IMR-90 (cell line): ENCODE results near the gene ZBTB4. TPM values are rescaled to one million over a fixed set of nuclear protein-coding genes. Genes with fewer than 3 reads are reported as not detected.

ENCODE experiments used
- ATAC-seq: fragments of 200-7000 bp; cut with Tn5 transposase; 2 replicates; pipeline ENCODE4 v1.9.1; 2020; ENCODE audit warnings: low read depth, mild to moderate bottlenecking, moderate library complexity
- BruUV-seq: library from RNA; stranded (reverse); fragments of 400-500 nt; replicated peaks from 2 replicates; lab custom pipeline; 2021; lab: Mats Ljungman, UMichigan
- CTCF ChIA-PET: fragments of 300-600 bp; formaldehyde crosslinking; extraction: SDS; loops from one replicate; lab custom pipeline; 2021; ENCODE audit warnings: antibody characterized with exemption; lab: Yijun Ruan, JAX
- POLR2A ChIA-PET: fragments of 300-600 bp; sonication (Branson Sonifier 250); formaldehyde crosslinking; loops from one replicate; lab custom pipeline; 2022; ENCODE audit warnings: antibody characterized with exemption; ENCODE audit not compliant: unreplicated experiment; lab: Charles Lee
- DNase-seq: peaks from one replicate; pipeline ENCODE4 v3.0.0; 2013
- H2AFZ ChIP-seq: replicated peaks from 2 replicates; pipeline ENCODE3; 2013; ENCODE audit warnings: low read length, mild to moderate bottlenecking; ENCODE audit not compliant: poor library complexity
- H2AK5ac ChIP-seq: 2 replicates; pipeline ENCODE4 v1.6.1; 2013; ENCODE audit warnings: low read depth, low read length, inconsistent platforms
- H2AK9ac ChIP-seq: replicated peaks from 2 replicates; pipeline ENCODE3; 2013; ENCODE audit warnings: mild to moderate bottlenecking, low read depth, low read length, moderate library complexity; ENCODE audit not compliant: poor library complexity
- H2BK120ac ChIP-seq: 2 replicates; pipeline ENCODE4 v1.6.1; 2013; ENCODE audit warnings: low read depth, low read length, inconsistent platforms
- H2BK15ac ChIP-seq: 3 replicates; pipeline ENCODE4 v1.6.1; 2013; ENCODE audit warnings: low read depth, low read length, inconsistent platforms
- H2BK20ac ChIP-seq: 2 replicates; pipeline ENCODE4 v1.6.1; 2013; ENCODE audit warnings: low read depth, mild to moderate bottlenecking, inconsistent platforms, low read length, moderate library complexity
- H2BK5ac ChIP-seq: 2 replicates; pipeline ENCODE4 v1.6.1; 2013; ENCODE audit warnings: mild to moderate bottlenecking, low read depth, low read length, inconsistent platforms; ENCODE audit not compliant: poor library complexity, severe bottlenecking
- H3K14ac ChIP-seq: replicated peaks from 2 replicates; pipeline ENCODE4 v1.6.1; 2013; ENCODE audit warnings: low read depth, low read length, inconsistent platforms
- H3K18ac ChIP-seq: 2 replicates; pipeline ENCODE4 v1.6.1; 2013; ENCODE audit warnings: low read depth, low read length, control low read depth
- H3K23ac ChIP-seq: 2 replicates; pipeline ENCODE4 v1.6.1; 2013; ENCODE audit warnings: low read depth, low read length, inconsistent platforms
- H3K27ac ChIP-seq: 2 replicates; pipeline ENCODE4 v1.5.1; 2013; ENCODE audit warnings: mild to moderate bottlenecking, control low read depth, low read length; ENCODE audit not compliant: insufficient read depth
- H3K27me3 ChIP-seq: 2 replicates; pipeline ENCODE4 v1.6.1; 2013; ENCODE audit warnings: low read length; ENCODE audit not compliant: control insufficient read depth, insufficient read depth
- H3K36me3 ChIP-seq: 2 replicates; pipeline ENCODE4 v1.6.1; 2013; ENCODE audit warnings: low read length, mixed read lengths; ENCODE audit not compliant: control insufficient read depth, insufficient read depth
- H3K4ac ChIP-seq: 2 replicates; pipeline ENCODE4 v1.6.1; 2013; ENCODE audit warnings: low read depth, low read length, inconsistent platforms
- H3K4me1 ChIP-seq: 2 replicates; pipeline ENCODE4 v1.6.1; 2013; ENCODE audit warnings: low read length, mixed read lengths; ENCODE audit not compliant: control insufficient read depth, insufficient read depth
- H3K4me2 ChIP-seq: 2 replicates; pipeline ENCODE4 v1.6.1; 2013; ENCODE audit warnings: low read depth, mild to moderate bottlenecking, control low read depth, low read length, moderate library complexity
- H3K4me3 ChIP-seq: 2 replicates; pipeline ENCODE4 v1.5.1; 2013; ENCODE audit warnings: low read depth, mild to moderate bottlenecking, control low read depth, low read length, moderate library complexity; ENCODE audit not compliant: insufficient read depth
- H3K56ac ChIP-seq: 2 replicates; pipeline ENCODE4 v1.6.1; 2013; ENCODE audit warnings: low read length, inconsistent platforms; ENCODE audit not compliant: insufficient read depth; ENCODE audit errors: extremely low read depth
- H3K79me1 ChIP-seq, 2 experiments: 2 replicates each; pipeline ENCODE4 v1.6.1; 2013; ENCODE audit warnings: low read length in 2 of 2, inconsistent platforms in 1 of 2, low read depth in 1 of 2
- H3K9ac ChIP-seq: 2 replicates; pipeline ENCODE4 v1.6.1; 2013; ENCODE audit warnings: low read depth, low read length, control low read depth
- H3K9me1 ChIP-seq: 2 replicates; pipeline ENCODE4 v1.6.1; 2013; ENCODE audit warnings: low read length, inconsistent platforms; ENCODE audit not compliant: insufficient read depth
- H3K9me3 ChIP-seq: 2 replicates; pipeline ENCODE4 v1.6.1; 2013; ENCODE audit warnings: low read length; ENCODE audit not compliant: control insufficient read depth, insufficient read depth
- H4K20me1 ChIP-seq: 2 replicates; pipeline ENCODE4 v1.6.1; 2013; ENCODE audit warnings: low read length, inconsistent platforms; ENCODE audit not compliant: insufficient read depth
- H4K5ac ChIP-seq: 2 replicates; pipeline ENCODE4 v1.6.1; 2013; ENCODE audit warnings: mild to moderate bottlenecking, low read depth, low read length, control low read depth
- H4K8ac ChIP-seq, 2 experiments: 2 replicates each; pipeline ENCODE4 v1.6.1; 2013; ENCODE audit warnings: low read depth in 2 of 2, low read length in 2 of 2, control low read depth in 1 of 2, inconsistent platforms in 1 of 2
- H4K91ac ChIP-seq: 2 replicates; pipeline ENCODE4 v1.6.1; 2013; ENCODE audit warnings: low read depth, low read length, inconsistent platforms; ENCODE audit not compliant: insufficient read depth
- BHLHE40 ChIP-seq: fragments of 150-350 bp; IDR thresholded peaks from 2 replicates; pipeline ENCODE4 v1.6.1; 2016; ENCODE audit warnings: mild to moderate bottlenecking, low read depth, low read length
- CEBPB ChIP-seq: IDR thresholded peaks from 2 replicates; pipeline ENCODE4 v1.6.1; 2012; ENCODE audit warnings: low read depth, low read length, improper control_type of control experiment
- CHD1 ChIP-seq: IDR thresholded peaks from 2 replicates; pipeline ENCODE4 v1.6.1; 2012; ENCODE audit warnings: low read depth, low read length, improper control_type of control experiment
- FOS ChIP-seq: fragments of 150-350 bp; IDR thresholded peaks from 2 replicates; pipeline ENCODE4 v1.6.1; 2016; ENCODE audit warnings: low read depth, low read length
- MAFK ChIP-seq: IDR thresholded peaks from 2 replicates; pipeline ENCODE4 v1.6.1; 2012; ENCODE audit warnings: low read depth, low read length, improper control_type of control experiment
- MAZ ChIP-seq: IDR thresholded peaks from 2 replicates; pipeline ENCODE4 v1.6.1; 2012; ENCODE audit warnings: low read depth, mild to moderate bottlenecking, low read length, improper control_type of control experiment, moderate library complexity, borderline replicate concordance
- MXI1 ChIP-seq: IDR thresholded peaks from 2 replicates; pipeline ENCODE4 v1.6.1; 2012; ENCODE audit warnings: low read depth, mild to moderate bottlenecking, low read length, moderate library complexity, borderline replicate concordance
- NFE2L2 ChIP-seq: fragments of 150-350 bp; IDR thresholded peaks from 2 replicates; pipeline ENCODE4 v1.6.1; 2016; ENCODE audit warnings: low read depth, mild to moderate bottlenecking, low read length
- POLR2A ChIP-seq: IDR thresholded peaks from 2 replicates; pipeline ENCODE4 v1.6.1; 2012; ENCODE audit warnings: mild to moderate bottlenecking, low read depth, low read length
- RAD21 ChIP-seq: IDR thresholded peaks from 2 replicates; pipeline ENCODE4 v1.6.1; 2012; ENCODE audit warnings: low read length, improper control_type of control experiment
- RCOR1 ChIP-seq: IDR thresholded peaks from 2 replicates; pipeline ENCODE4 v1.6.1; 2012; ENCODE audit warnings: mild to moderate bottlenecking, low read length, improper control_type of control experiment; ENCODE audit not compliant: insufficient replicate concordance
- RFX5 ChIP-seq: IDR thresholded peaks from 2 replicates; pipeline ENCODE4 v1.8.0; 2012; ENCODE audit warnings: low read depth, mild to moderate bottlenecking, low read length, moderate library complexity
- SMC3 ChIP-seq: fragments of 150-350 bp; IDR thresholded peaks from 2 replicates; pipeline ENCODE4 v1.6.1; 2016; ENCODE audit warnings: low read depth, mild to moderate bottlenecking, antibody characterized with exemption, low read length, moderate library complexity
- WGBS, 2 experiments: methylation state at CpG; one replicate each; pipeline versions ENCODE4 v1.1.5 to v1.1.7; 2013; ENCODE audit warnings: missing lambda C conversion rate in 2 of 2; ENCODE audit not compliant: insufficient read length in 1 of 2; ENCODE audit errors: extremely low coverage in 2 of 2; 5-methylcytosine and 5-hydroxymethylcytosine counted together
- dilution Hi-C: fragments of 300-500 bp; cut with HindIII; formaldehyde crosslinking; loops from one replicate; pipeline ENCODE4 v1.14.3; 2018; ENCODE audit warnings: low sequenced_read_pairs; ENCODE audit not compliant: unreplicated experiment
- in situ Hi-C: fragments of 300-500 bp; cut with MboI; formaldehyde crosslinking; loops from 3 replicates; pipeline ENCODE4 v1.14.3; 2019; ENCODE audit warnings: low sequenced_read_pairs, inconsistent platforms, mixed read lengths
- intact Hi-C: fragments of 100-400 bp; cut with micrococcal nuclease; formaldehyde crosslinking; loops from 2 replicates; pipeline ENCODE4 v1.10.0; 2022
- polyA plus RNA-seq, 3 experiments: library from polyadenylated mRNA; depleted of rRNA; stranded (reverse); fragments of >200 nt; gene quantifications; 2 replicates each; pipeline ENCODE4 v1.2.3, GENCODE V29; 2012; ENCODE audit warnings: low replicate concordance in 1 of 3
- total RNA-seq: library from RNA; depleted of rRNA; stranded (reverse); fragments of >200 nt; gene quantifications from 2 replicates; pipeline ENCODE4 v1.2.3, GENCODE V29; 2012
- TF ChIP-seq, protein P1 (sequence below): conservative IDR thresholded peaks from 2 replicates; pipeline ENCODE4 v1.5.1; 2012; ENCODE audit warnings: mild to moderate bottlenecking, low read depth, low read length, improper control_type of control experiment
- TF ChIP-seq, protein P2 (sequence below): fragments of 150-350 bp; IDR thresholded peaks from 2 replicates; pipeline ENCODE4 v1.6.1; 2017; ENCODE audit warnings: mild to moderate bottlenecking, antibody characterized with exemption, low read length, low read depth
- TF ChIP-seq, protein P3 (sequence below): fragments of 150-350 bp; IDR thresholded peaks from 2 replicates; pipeline ENCODE4 v1.6.1; 2016; ENCODE audit warnings: low read depth, mild to moderate bottlenecking, low read length, moderate library complexity, borderline replicate concordance

ZBTB4 gene
- total and polyA plus RNA-seq, 2 of the 4 experiments (the other 2 are of a cell fraction): 6.3 to 20.3 TPM

DNA sequence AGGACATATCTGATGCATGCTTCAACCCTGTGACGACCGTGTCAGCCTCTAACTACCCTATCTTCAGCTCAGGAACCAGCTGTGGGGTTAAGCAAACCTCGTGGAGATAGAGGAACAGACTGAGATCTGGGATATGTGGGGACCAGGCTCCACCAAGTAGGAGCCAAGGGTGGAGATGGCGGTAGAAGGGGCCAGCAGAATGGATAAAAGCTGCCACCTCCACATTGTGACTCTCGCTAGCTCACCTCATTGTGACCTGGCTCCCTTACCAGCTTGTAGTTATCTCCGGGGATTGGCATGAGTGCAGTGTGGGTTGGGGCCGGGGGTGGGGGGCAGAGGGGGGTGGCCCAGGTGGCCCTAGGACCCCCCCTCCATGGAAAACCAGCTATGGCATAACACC, 54.1 kb downstream of the ZBTB4 start, which contains the start of gene SPEM2:
Gene SPEM2, plus strand, starts transcription at position 301 of the 400 bp plus-strand sequence. Its CDS starts 73 bp downstream, at position 374.
- H3K23ac ChIP-seq: no peak within 1 kb of the TSS
- H4K8ac ChIP-seq: no peak within 1 kb of the TSS
- BruUV-seq: no TSS peak
- H3K4me2 ChIP-seq: no peak within 1 kb of the TSS
- no peak within 1 kb of the TSS for H2BK20ac ChIP-seq
- no peak within 1 kb of the TSS for H4K91ac ChIP-seq
- intact Hi-C loops: no loop called here
- no peak within 1 kb of the TSS for H3K27ac ChIP-seq
- 0 out of 2 replicates have a peak, but pooled peaks cover 3% of the 10 kb centered on the region for H3K9me1 ChIP-seq
- H4K5ac ChIP-seq: no peak within 1 kb of the TSS
- no peak within 1 kb of the TSS for H2AFZ ChIP-seq
- ATAC-seq: no peak
- no peak within 1 kb of the TSS for H3K14ac ChIP-seq
- H3K18ac ChIP-seq: no peak within 1 kb of the TSS
- H3K9ac ChIP-seq: no peak within 1 kb of the TSS
- DNase-seq: no peak
- H4K20me1 ChIP-seq: no peaks in the 10 kb centered on the region
- H2BK5ac ChIP-seq: no peak within 1 kb of the TSS
- no peak within 1 kb of the TSS for H3K4ac ChIP-seq
- dilution Hi-C loops: no loop called here
- H3K9me3 ChIP-seq: no peaks in the 10 kb centered on the region
- no peak within 1 kb of the TSS for H2BK120ac ChIP-seq
- H3K79me1 ChIP-seq: no peaks in the 10 kb centered on the region
- H2AK5ac ChIP-seq: no peak within 1 kb of the TSS
- H2BK15ac ChIP-seq: no peak within 1 kb of the TSS
- ChIA-PET CTCF (interaction anchor here (1.0 kb wide), 1 partner anchor 12 kb away, joined by 4 read pairs; no protein-coding TSS in a partner anchor), POLR2A (interaction anchor here (0.6 kb wide), 1 partner anchor 74 kb away, joined by 3 read pairs; no protein-coding TSS in a partner anchor)
- in situ Hi-C loops: no loop called here
- TF ChIP-seq MAZ (no peak), FOS (no peak), RFX5 (no peak), RAD21 (no peak), RCOR1 (no peak), CEBPB (no peak), BHLHE40 (no peak), NFE2L2 (no peak), CHD1 (no peak), MXI1 (no peak), SMC3 (no peak), MAFK (no peak), POLR2A (no peak)
- TF ChIP-seq, protein P1, sequence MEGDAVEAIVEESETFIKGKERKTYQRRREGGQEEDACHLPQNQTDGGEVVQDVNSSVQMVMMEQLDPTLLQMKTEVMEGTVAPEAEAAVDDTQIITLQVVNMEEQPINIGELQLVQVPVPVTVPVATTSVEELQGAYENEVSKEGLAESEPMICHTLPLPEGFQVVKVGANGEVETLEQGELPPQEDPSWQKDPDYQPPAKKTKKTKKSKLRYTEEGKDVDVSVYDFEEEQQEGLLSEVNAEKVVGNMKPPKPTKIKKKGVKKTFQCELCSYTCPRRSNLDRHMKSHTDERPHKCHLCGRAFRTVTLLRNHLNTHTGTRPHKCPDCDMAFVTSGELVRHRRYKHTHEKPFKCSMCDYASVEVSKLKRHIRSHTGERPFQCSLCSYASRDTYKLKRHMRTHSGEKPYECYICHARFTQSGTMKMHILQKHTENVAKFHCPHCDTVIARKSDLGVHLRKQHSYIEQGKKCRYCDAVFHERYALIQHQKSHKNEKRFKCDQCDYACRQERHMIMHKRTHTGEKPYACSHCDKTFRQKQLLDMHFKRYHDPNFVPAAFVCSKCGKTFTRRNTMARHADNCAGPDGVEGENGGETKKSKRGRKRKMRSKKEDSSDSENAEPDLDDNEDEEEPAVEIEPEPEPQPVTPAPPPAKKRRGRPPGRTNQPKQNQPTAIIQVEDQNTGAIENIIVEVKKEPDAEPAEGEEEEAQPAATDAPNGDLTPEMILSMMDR: no peak
- TF ChIP-seq, protein P2, sequence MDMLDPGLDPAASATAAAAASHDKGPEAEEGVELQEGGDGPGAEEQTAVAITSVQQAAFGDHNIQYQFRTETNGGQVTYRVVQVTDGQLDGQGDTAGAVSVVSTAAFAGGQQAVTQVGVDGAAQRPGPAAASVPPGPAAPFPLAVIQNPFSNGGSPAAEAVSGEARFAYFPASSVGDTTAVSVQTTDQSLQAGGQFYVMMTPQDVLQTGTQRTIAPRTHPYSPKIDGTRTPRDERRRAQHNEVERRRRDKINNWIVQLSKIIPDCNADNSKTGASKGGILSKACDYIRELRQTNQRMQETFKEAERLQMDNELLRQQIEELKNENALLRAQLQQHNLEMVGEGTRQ: no peak
- TF ChIP-seq, protein P3, sequence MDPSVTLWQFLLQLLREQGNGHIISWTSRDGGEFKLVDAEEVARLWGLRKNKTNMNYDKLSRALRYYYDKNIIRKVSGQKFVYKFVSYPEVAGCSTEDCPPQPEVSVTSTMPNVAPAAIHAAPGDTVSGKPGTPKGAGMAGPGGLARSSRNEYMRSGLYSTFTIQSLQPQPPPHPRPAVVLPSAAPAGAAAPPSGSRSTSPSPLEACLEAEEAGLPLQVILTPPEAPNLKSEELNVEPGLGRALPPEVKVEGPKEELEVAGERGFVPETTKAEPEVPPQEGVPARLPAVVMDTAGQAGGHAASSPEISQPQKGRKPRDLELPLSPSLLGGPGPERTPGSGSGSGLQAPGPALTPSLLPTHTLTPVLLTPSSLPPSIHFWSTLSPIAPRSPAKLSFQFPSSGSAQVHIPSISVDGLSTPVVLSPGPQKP: no peak
- no CpG with 5 or more reads among the region's 7 CpGs for WGBS, 2 experiments
- H3K27me3 ChIP-seq: peaks cover 2% of the 10 kb centered on the region; the same call in 1 of the 2 replicates
- H2AK9ac ChIP-seq: no peak within 1 kb of the TSS
- H3K36me3 ChIP-seq: no peaks in the 10 kb centered on the region
- no peak within 1 kb of the TSS for H3K4me3 ChIP-seq
- no peak within 1 kb of the TSS for H3K56ac ChIP-seq
- H3K4me1 ChIP-seq: no peaks in the 10 kb centered on the region
